Thyroid gland (tissue), 4 donors: ENCODE data around the gene ICE1.

Experiments
- POLR2A ChIP-seq, 2 donors: fragments of 450-650 bp; IDR thresholded peaks; one replicate each; pipeline ENCODE4 v1.6.1; 2017; ENCODE audit warnings: antibody characterized with exemption in 2 of 2, mild to moderate bottlenecking in 2 of 2, moderate library complexity in 1 of 2
- TF ChIP-seq, protein P1 (sequence below), 6 experiments: fragments of 200-600 bp in 3 of 6; fragments of 450-650 bp in 3 of 6; sonication (generic) in 3 of 6; IDR thresholded peaks; one replicate each; pipeline ENCODE4 v1.5.1; 2016 to 2019; ENCODE audit warnings: antibody characterized with exemption in 6 of 6, mild to moderate bottlenecking in 2 of 6, inconsistent platforms in 1 of 6, moderate library complexity in 1 of 6

- TF ChIP-seq POLR2A (IDR thresholded peaks at IDR 0.05), result no peak
- TF ChIP-seq, protein P1, sequence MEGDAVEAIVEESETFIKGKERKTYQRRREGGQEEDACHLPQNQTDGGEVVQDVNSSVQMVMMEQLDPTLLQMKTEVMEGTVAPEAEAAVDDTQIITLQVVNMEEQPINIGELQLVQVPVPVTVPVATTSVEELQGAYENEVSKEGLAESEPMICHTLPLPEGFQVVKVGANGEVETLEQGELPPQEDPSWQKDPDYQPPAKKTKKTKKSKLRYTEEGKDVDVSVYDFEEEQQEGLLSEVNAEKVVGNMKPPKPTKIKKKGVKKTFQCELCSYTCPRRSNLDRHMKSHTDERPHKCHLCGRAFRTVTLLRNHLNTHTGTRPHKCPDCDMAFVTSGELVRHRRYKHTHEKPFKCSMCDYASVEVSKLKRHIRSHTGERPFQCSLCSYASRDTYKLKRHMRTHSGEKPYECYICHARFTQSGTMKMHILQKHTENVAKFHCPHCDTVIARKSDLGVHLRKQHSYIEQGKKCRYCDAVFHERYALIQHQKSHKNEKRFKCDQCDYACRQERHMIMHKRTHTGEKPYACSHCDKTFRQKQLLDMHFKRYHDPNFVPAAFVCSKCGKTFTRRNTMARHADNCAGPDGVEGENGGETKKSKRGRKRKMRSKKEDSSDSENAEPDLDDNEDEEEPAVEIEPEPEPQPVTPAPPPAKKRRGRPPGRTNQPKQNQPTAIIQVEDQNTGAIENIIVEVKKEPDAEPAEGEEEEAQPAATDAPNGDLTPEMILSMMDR (IDR thresholded peaks at IDR 0.05), result no peak
Observed at GRCh38 chr5:5374009-5374715, 48.3 kb upstream of the ICE1 start.
